Stimulated activated naive CD8-positive, alpha-beta T cell treated with anti-CD3 and anti-CD28 coated beads, Interleukin-15, amount 100 ng/mL, for 72 hours (primary cell): Measurements from ENCODE around the gene FRRS1.

Source experiments
- ATAC-seq: fragments of 150-1000 bp; cut with Tn5 transposase; 2 replicates; pipeline ENCODE4 v1.10.0; 2021; ENCODE audit warnings: mild to moderate bottlenecking, moderate library complexity
- DNase-seq, 2 donors: peaks; one replicate each; pipeline ENCODE4 v3.0.0; 2021 to 2022
- H3K27ac Mint-ChIP-seq, 2 donors: one replicate each; pipeline ENCODE4 v1.8.0; 2022; ENCODE audit warnings: mild to moderate bottlenecking in 2 of 2, mixed read lengths in 2 of 2, moderate library complexity in 2 of 2
- H3K27me3 Mint-ChIP-seq: one replicate; pipeline ENCODE4 v1.8.0; 2022; ENCODE audit warnings: mixed read lengths
- H3K4me1 Mint-ChIP-seq: one replicate; pipeline ENCODE4 v1.8.0; 2022; ENCODE audit warnings: mild to moderate bottlenecking, mixed read lengths
- H3K4me3 Mint-ChIP-seq, 2 donors: one replicate each; pipeline ENCODE4 v1.8.0; 2022; ENCODE audit warnings: mild to moderate bottlenecking in 2 of 2, mixed read lengths in 2 of 2, moderate library complexity in 1 of 2
- H3K9me3 Mint-ChIP-seq, 2 donors: one replicate each; pipeline ENCODE4 v1.8.0; 2022; ENCODE audit warnings: mixed read lengths in 2 of 2

Gene FRRS1

DNA sequence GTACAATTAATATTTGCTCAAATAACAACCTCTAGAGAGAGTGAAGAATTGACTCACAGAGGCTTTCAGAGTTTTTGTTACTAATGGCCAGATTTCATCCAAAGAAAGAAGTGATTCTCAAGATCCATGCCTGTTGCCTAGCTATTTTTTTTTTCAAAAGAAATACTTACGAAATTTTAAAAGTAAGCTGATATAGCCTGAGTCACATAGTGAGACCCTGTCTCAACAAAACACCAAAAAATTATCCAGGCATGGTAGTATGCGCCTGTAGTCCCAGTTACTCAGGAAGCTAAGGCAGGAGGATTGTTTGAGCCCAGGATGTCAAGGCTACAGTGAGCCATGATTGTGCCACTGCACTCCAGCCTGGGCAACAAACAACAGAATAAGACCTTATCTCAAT lies 105.9 kb downstream of the FRRS1 start:
- DNase-seq (no peak), ATAC-seq (no peak)
- Mint-ChIP-seq H3K27me3 (peaks cover 5% of the 10 kb centered on the region), H3K4me1 (no peaks in the 10 kb centered on the region), H3K9me3 (no peaks in the 10 kb centered on the region), H3K4me3 (no peak overlapping the region), H3K27ac (no peak overlapping the region)

DNA sequence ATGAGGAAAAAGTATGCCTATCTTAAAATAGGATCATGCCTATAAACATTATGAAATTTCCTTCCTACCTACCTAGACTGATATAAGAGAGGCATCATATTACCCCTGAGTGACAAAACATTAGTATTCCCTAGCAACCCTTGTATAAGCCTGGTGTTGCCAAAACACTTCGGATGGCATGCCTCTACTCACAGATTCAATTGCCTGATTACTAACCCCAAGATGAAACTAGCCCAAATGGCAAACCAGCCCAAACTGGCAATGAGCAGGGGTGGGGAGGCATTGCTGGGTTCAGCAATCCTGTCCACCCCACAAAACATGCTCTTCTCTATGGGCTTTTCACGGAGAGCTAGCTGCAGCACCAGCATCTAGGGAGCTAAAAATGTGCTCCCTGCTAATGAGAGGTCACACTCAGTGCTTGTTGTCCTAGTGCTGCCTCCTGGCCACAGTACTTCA lies 106.7 kb downstream of the FRRS1 start:
- Mint-ChIP-seq H3K4me3 (no peak overlapping the region), H3K27ac (no peak overlapping the region), H3K4me1 (no peaks in the 10 kb centered on the region), H3K27me3 (peaks cover 5% of the 10 kb centered on the region), H3K9me3 (no peaks in the 10 kb centered on the region)
- ATAC-seq, result no peak
- DNase-seq, result no peak
